Thyroid gland (tissue), 4 donors: ENCODE data around the gene PTPMT1.

Experiments
- CTCF ChIP-seq, 6 experiments: fragments of 200-600 bp in 3 of 6; fragments of 450-650 bp in 3 of 6; sonication (generic) in 3 of 6; IDR thresholded peaks; one replicate each; pipeline ENCODE4 v1.5.1; 2016 to 2019; ENCODE audit warnings: antibody characterized with exemption in 6 of 6, mild to moderate bottlenecking in 2 of 6, inconsistent platforms in 1 of 6, moderate library complexity in 1 of 6
- POLR2A ChIP-seq, 2 donors: fragments of 450-650 bp; IDR thresholded peaks; one replicate each; pipeline ENCODE4 v1.6.1; 2017; ENCODE audit warnings: antibody characterized with exemption in 2 of 2, mild to moderate bottlenecking in 2 of 2, moderate library complexity in 1 of 2

GRCh38 chr11:47571357-47571729 lies 5.9 kb downstream of the PTPMT1 start:
- TF ChIP-seq CTCF (IDR thresholded peaks at IDR 0.05), result no peak
- no peak for TF ChIP-seq POLR2A (IDR thresholded peaks at IDR 0.05)
